ENCODE measurements around the gene PCNX4.

The PCNX4 gene

GRCh38 chr14:60174352-60175254 is 82.9 kb downstream of the PCNX4 start:
- DNase-seq (ENCODE audit: low spot score) = no peak
- FAIRE-seq = no peak

- FAIRE-seq (no peak), DNase-seq (ENCODE audit: low spot score) (no peak)
Observed at GRCh38 chr14:60175255-60175902, 83.7 kb downstream of the PCNX4 start.

- FAIRE-seq (no peak), DNase-seq (ENCODE audit: low spot score) (no peak)
Observed at GRCh38 chr14:60178164-60178563, 86.4 kb downstream of the PCNX4 start.

- no peak for FAIRE-seq
- no peak for DNase-seq (ENCODE audit: low spot score)
Observed at GRCh38 chr14:60178820-60179219, 87.1 kb downstream of the PCNX4 start.

- FAIRE-seq (no peak), DNase-seq (ENCODE audit: low spot score) (no peak)
Observed at GRCh38 chr14:60179431-60179869, 87.7 kb downstream of the PCNX4 start.

GRCh38 chr14:60183138-60183537 is 91.4 kb downstream of the PCNX4 start:
- FAIRE-seq = no peak
- no peak for DNase-seq (ENCODE audit: low spot score)

- DNase-seq (ENCODE audit: low spot score) = no peak
Observed at GRCh38 chr14:60183741-60184140, 92.0 kb downstream of the PCNX4 start.

GRCh38 chr14:60184146-60184904 is 92.6 kb downstream of the PCNX4 start:
- peak; percentile 5 for DNase-seq (ENCODE audit: low spot score)
- no peak for FAIRE-seq

More at GRCh38 chr14:60183741-60184140, 92.0 kb downstream of the PCNX4 start:
- FAIRE-seq = no peak

GRCh38 chr14:60184905-60185555 is 93.3 kb downstream of the PCNX4 start:
- FAIRE-seq = no peak
- DNase-seq (ENCODE audit: low spot score) = no peak

- no peak for FAIRE-seq
- DNase-seq (ENCODE audit: low spot score) = no peak
Observed at GRCh38 chr14:60188115-60188514, 96.4 kb downstream of the PCNX4 start.

GRCh38 chr14:60188696-60189095 is 97.0 kb downstream of the PCNX4 start:
- no peak for FAIRE-seq

GRCh38 chr14:60189923-60190840 is 98.5 kb downstream of the PCNX4 start:
- no peak for FAIRE-seq
- DNase-seq (ENCODE audit: low spot score) = no peak

More at GRCh38 chr14:60188696-60189095, 97.0 kb downstream of the PCNX4 start:
- DNase-seq (ENCODE audit: low spot score) = no peak

- no peak for DNase-seq (ENCODE audit: low spot score)
- no peak for FAIRE-seq
Observed at GRCh38 chr14:60195179-60195810, 103.6 kb downstream of the PCNX4 start.

- no peak for FAIRE-seq
- DNase-seq (ENCODE audit: low spot score) = no peak
Observed at GRCh38 chr14:60196291-60196690, 104.6 kb downstream of the PCNX4 start.

GRCh38 chr14:60197629-60198303 is 106.0 kb downstream of the PCNX4 start:
- DNase-seq (ENCODE audit: low spot score) (no peak), FAIRE-seq (no peak)

GRCh38 chr14:60199321-60199720 is 107.6 kb downstream of the PCNX4 start:
- no peak for FAIRE-seq
- no peak for DNase-seq (ENCODE audit: low spot score)

GRCh38 chr14:60204104-60204842 is 112.5 kb downstream of the PCNX4 start:
- DNase-seq (ENCODE audit: low spot score) = no peak
- no peak for FAIRE-seq

All from RCC 7860 (cell line).